GM13977 (cell line): ENCODE data around the gene PIP5K1B.
"Not testable (repeated sequence)": the region's sequence is repeated elsewhere in the genome, so short reads cannot be mapped to it uniquely, and the experiment has no call there.

Experiments
- DNase-seq: peaks from one replicate; pipeline ENCODE4 v3.0.0; 2012; ENCODE audit warnings: low spot score
- in situ Hi-C: fragments of 300-500 bp; cut with MboI; formaldehyde crosslinking; loops from one replicate; pipeline ENCODE4 v1.12.0; 2022; ENCODE audit warnings: low sequenced_read_pairs, low pct_unique_long_range_greater_than_20kb, mixed read lengths, inconsistent platforms; ENCODE audit not compliant: unreplicated experiment
- TF ChIP-seq, protein P1 (sequence below): IDR thresholded peaks from 2 replicates; pipeline ENCODE4 v1.5.1; 2012; ENCODE audit warnings: mild to moderate bottlenecking, control low read depth; ENCODE audit not compliant: insufficient read depth; ENCODE audit errors: extremely low read depth, missing control alignments

The PIP5K1B gene

DNA sequence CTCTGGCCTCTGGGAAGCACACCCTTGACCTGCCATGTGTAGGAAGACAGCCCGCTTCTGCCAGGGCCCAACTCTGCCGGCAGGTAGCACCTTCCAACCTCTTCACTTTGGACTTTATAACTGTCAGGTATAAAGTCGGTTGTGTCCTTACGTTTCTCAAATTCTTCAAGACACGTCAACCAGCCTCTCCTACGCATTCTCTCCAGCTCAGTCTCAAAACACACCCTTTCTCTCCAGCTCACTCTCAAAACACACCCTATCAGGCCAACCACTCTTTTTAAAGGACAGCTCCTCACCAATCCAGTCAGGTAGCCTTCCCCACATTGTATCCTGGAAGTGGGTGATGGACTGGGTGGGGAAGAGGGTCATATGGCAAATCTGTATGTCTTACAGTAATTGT, 344.1 kb downstream of the PIP5K1B start:
- no peak for DNase-seq
- in situ Hi-C loops: no loop called here
- TF ChIP-seq, protein P1, sequence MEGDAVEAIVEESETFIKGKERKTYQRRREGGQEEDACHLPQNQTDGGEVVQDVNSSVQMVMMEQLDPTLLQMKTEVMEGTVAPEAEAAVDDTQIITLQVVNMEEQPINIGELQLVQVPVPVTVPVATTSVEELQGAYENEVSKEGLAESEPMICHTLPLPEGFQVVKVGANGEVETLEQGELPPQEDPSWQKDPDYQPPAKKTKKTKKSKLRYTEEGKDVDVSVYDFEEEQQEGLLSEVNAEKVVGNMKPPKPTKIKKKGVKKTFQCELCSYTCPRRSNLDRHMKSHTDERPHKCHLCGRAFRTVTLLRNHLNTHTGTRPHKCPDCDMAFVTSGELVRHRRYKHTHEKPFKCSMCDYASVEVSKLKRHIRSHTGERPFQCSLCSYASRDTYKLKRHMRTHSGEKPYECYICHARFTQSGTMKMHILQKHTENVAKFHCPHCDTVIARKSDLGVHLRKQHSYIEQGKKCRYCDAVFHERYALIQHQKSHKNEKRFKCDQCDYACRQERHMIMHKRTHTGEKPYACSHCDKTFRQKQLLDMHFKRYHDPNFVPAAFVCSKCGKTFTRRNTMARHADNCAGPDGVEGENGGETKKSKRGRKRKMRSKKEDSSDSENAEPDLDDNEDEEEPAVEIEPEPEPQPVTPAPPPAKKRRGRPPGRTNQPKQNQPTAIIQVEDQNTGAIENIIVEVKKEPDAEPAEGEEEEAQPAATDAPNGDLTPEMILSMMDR: no peak

DNA sequence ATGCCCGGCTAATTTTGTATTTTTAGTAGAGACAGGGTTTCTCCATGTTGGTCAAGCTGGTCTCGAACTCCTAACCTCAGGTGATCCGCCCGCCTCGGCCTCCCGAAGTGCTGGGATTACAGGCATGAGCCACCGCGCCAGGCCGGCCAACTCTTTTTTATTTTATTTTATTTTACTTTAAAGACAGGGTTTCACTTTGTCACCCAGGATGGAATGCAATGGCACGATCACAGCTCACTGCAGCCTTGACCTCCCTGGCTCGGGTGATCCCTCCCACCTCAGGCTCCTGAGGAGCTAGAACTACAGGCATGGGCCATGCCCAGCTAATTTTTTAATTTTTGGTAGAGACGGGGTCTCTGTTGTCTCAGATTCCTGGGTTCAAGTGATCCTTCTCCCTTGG, 345.9 kb downstream of the PIP5K1B start:
- in situ Hi-C loops: loop anchor here (10.0 kb wide), 1 partner anchor 144 kb away; no protein-coding TSS in a partner anchor
- DNase-seq: not testable (repeated sequence)

DNA sequence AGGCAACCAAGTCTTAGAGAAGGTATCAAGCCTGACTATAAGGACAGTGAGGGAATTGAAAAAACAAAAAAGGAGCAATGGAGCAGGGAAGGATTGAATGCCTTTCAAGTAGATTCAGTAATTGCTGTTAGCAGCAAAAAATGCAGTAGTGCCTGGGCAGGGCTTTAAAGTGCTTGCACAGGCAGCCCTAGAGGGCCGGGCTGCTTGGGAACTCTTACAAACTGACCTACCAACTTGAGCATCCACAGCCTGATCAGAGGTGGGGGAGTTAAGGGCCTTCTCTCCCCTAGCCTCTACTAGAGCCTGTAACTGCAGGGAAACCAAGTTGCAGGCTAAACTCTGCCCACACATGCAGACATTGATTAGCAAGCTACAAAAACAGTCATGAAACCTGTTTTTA, 349.9 kb downstream of the PIP5K1B start:
- in situ Hi-C loops: loop anchor here (10.0 kb wide), 1 partner anchor 140 kb away; no protein-coding TSS in a partner anchor
- TF ChIP-seq, protein P1: no peak
- no peak for DNase-seq

DNA sequence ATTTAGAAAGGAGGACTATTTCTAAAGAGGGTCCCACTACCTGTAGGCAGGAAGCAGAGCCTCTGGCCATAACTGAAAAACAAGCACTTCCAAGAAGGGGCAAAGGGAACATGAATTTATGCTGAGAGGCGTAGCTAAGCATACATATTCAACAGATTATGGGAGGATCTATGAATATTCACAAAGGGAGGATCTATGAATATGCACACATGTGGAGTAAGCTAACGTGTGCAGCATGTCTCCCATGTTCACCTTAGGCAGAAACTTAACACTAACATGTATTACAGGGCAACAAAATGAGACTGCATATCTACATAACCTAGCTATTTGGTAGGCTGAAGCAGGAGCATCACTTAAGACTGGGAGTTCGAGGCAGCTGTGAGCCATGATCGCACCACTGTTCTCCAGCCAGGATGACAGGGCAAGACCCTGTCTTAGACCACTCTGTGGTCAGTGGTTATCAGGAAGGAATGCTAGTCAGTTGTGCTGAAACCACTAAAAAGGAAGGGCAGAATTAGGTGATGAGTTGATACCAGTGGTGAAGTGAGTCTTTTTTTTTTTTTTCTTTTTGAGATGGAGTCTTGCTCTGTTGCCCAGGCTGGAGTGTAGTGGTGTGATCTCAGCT, 351.3 kb downstream of the PIP5K1B start:
- TF ChIP-seq, protein P1: no peak
- DNase-seq: no peak
- in situ Hi-C loops: loop anchor here (10.0 kb wide), 1 partner anchor 138 kb away; no protein-coding TSS in a partner anchor

DNA sequence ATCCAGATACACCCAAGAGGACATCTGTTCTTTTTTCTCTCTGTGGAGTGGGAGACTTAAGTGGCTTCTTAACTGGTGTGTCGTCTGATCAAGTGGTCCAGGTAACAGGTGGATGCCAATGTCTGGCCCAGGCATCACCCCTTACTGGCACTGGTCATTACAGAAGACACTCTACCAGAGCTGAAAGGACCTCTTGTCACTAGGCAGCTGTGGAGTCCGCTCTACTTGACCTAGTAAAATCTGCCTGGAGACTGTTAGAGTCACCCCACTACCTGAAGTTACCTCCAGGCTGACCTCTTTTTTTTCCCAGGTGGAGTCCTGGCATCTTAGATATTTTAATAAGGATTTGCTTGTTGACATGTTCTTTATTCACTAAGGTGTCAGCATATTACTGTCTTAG, 353.1 kb downstream of the PIP5K1B start:
- TF ChIP-seq, protein P1: no peak
- in situ Hi-C loops: loop anchor here (10.0 kb wide), 1 partner anchor 137 kb away; no protein-coding TSS in a partner anchor
- no peak for DNase-seq
